ENCODE results near the gene CFAP74. TPM values are rescaled to one million over a fixed set of nuclear protein-coding genes. Genes with fewer than 3 reads are reported as not detected.

Gene CFAP74
- total RNA-seq, 1 experiment from 2014 or later, result not detected

DNA sequence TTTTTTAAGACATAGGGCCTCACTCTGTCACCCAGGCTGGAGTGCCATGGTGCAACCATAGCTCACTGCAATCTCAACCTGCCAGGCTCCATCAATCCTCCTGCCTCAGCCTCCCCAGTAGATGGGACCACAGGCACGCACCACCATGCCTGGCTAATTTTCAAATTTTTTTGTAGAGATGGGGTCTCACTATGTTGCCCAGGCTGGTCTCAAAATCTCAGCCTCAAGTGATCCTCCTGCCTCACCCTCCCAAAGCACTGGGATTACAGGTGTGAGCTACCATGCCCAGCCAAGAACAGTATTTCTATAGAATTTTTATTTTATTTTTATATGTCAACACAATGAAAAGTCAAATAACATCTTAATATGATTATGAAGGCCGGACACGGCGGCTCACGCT, 123.6 kb downstream of the CFAP74 start:
- Mint-ChIP-seq H3K4me3 (ENCODE audit: unreplicated experiment) (no peak overlapping the region), H3K4me1 (ENCODE audit: low read depth, unreplicated experiment) (peaks cover 45% of the 10 kb centered on the region), H3K36me3 (ENCODE audit: insufficient read depth, unreplicated experiment) (peaks cover 75% of the 10 kb centered on the region), H3K27ac (ENCODE audit: unreplicated experiment) (no peak overlapping the region), H3K27me3 (ENCODE audit: insufficient read depth, unreplicated experiment) (no peaks in the 10 kb centered on the region), H3K9me3 (ENCODE audit: unreplicated experiment) (peaks cover 5% of the 10 kb centered on the region)
- intact Hi-C loops (cut with micrococcal nuclease; ENCODE audit: unreplicated experiment), result no loop called here
- no peak overlapping the region for H3K4me3 ChIP-seq (ENCODE audit: low read depth, low read length)
- H3K36me3 ChIP-seq (ENCODE audit: control insufficient read depth, insufficient read depth, low read length), result peaks cover 3% of the 10 kb centered on the region; the same call in 1 of the 2 replicates
- H3K9me3 ChIP-seq, result no peaks in the 10 kb centered on the region
- ChIA-PET POLR2A (no interaction called here), CTCF (no interaction called here)
- no peak for TF ChIP-seq CTCF (IDR thresholded peaks at IDR 0.05; ENCODE audit: insufficient read depth in 1 of 2, low read depth in 1 of 2, low read length in 1 of 2, severe bottlenecking in 1 of 2, unreplicated experiment in 1 of 2)
- BruUV-seq (replicated peaks), result no TSS peak
- no peak for DNase-seq
- H3K4me1 ChIP-seq, result peaks cover 13% of the 10 kb centered on the region
- H3K27me3 ChIP-seq (replicated peaks; ENCODE audit: control insufficient read depth, insufficient read depth, low read length), result no peaks in the 10 kb centered on the region

- ChIA-PET CTCF (no interaction called here), POLR2A (no interaction called here)
- Mint-ChIP-seq H3K36me3 (ENCODE audit: insufficient read depth, unreplicated experiment) (peaks cover 89% of the 10 kb centered on the region), H3K4me3 (ENCODE audit: unreplicated experiment) (no peak overlapping the region), H3K27me3 (ENCODE audit: insufficient read depth, unreplicated experiment) (no peaks in the 10 kb centered on the region), H3K27ac (ENCODE audit: unreplicated experiment) (no peak overlapping the region), H3K9me3 (ENCODE audit: unreplicated experiment) (peaks cover 5% of the 10 kb centered on the region), H3K4me1 (ENCODE audit: low read depth, unreplicated experiment) (peaks cover 42% of the 10 kb centered on the region)
- Histone ChIP-seq H3K27me3 (replicated peaks; ENCODE audit: control insufficient read depth, insufficient read depth, low read length) (no peaks in the 10 kb centered on the region), H3K4me1 (peaks cover 7% of the 10 kb centered on the region; the same call in 1 of the 2 replicates), H3K9me3 (no peaks in the 10 kb centered on the region), H3K4me3 (ENCODE audit: low read depth, low read length) (no peak overlapping the region), H3K36me3 (ENCODE audit: control insufficient read depth, insufficient read depth, low read length) (peaks cover 3% of the 10 kb centered on the region; the same call in 1 of the 2 replicates)
- TF ChIP-seq CTCF (IDR thresholded peaks at IDR 0.05; ENCODE audit: insufficient read depth in 1 of 2, low read depth in 1 of 2, low read length in 1 of 2, severe bottlenecking in 1 of 2, unreplicated experiment in 1 of 2), result no peak
- no TSS peak for BruUV-seq (replicated peaks)
- intact Hi-C loops (cut with micrococcal nuclease; ENCODE audit: unreplicated experiment), result no loop called here
- DNase-seq, result no peak
These were observed 125.6 kb downstream of the CFAP74 start for GRCh38 chr1:1877865-1878436.

- Histone ChIP-seq H3K4me3 (ENCODE audit: low read depth, low read length) (no peak overlapping the region), H3K36me3 (ENCODE audit: control insufficient read depth, insufficient read depth, low read length) (peaks cover 3% of the 10 kb centered on the region; the same call in 1 of the 2 replicates), H3K9me3 (no peaks in the 10 kb centered on the region), H3K4me1 (no peaks in the 10 kb centered on the region; the same call in 1 of the 2 replicates), H3K27me3 (replicated peaks; ENCODE audit: control insufficient read depth, insufficient read depth, low read length) (no peaks in the 10 kb centered on the region)
- no peak overlapping the region for H3K27ac Mint-ChIP-seq (ENCODE audit: unreplicated experiment)
- no peak for DNase-seq
- no peaks in the 10 kb centered on the region for H3K27me3 Mint-ChIP-seq (ENCODE audit: insufficient read depth, unreplicated experiment)
- no peak for TF ChIP-seq CTCF (IDR thresholded peaks at IDR 0.05; ENCODE audit: insufficient read depth in 1 of 2, low read depth in 1 of 2, low read length in 1 of 2, severe bottlenecking in 1 of 2, unreplicated experiment in 1 of 2)
- H3K4me3 Mint-ChIP-seq (ENCODE audit: unreplicated experiment), result no peak overlapping the region
- POLR2A ChIA-PET, result interaction anchor here (0.7 kb wide), 1 partner anchor 23 kb away, joined by 4 read pairs; no protein-coding TSS in a partner anchor
- peaks cover 44% of the 10 kb centered on the region for H3K4me1 Mint-ChIP-seq (ENCODE audit: low read depth, unreplicated experiment)
- intact Hi-C loops (cut with micrococcal nuclease; ENCODE audit: unreplicated experiment), result no loop called here
- H3K36me3 Mint-ChIP-seq (ENCODE audit: insufficient read depth, unreplicated experiment), result peaks cover 88% of the 10 kb centered on the region
- BruUV-seq (replicated peaks), result no TSS peak
- H3K9me3 Mint-ChIP-seq (ENCODE audit: unreplicated experiment), result peaks cover 5% of the 10 kb centered on the region
- CTCF ChIA-PET, result no interaction called here
These were observed 127.2 kb downstream of the CFAP74 start for GRCh38 chr1:1876335-1876930.

All from Caco-2 (cell line).